ENCODE results near the gene GET3. TPM values are rescaled to one million over a fixed set of nuclear protein-coding genes. Genes with fewer than 3 reads are reported as not detected.

Gene GET3
- total and polyA plus RNA-seq, 2 of the 13 experiments (the other 11 are each of a cell fraction or from before 2014, with no cell fraction given) = 57.7 to 59.4 TPM

DNA sequence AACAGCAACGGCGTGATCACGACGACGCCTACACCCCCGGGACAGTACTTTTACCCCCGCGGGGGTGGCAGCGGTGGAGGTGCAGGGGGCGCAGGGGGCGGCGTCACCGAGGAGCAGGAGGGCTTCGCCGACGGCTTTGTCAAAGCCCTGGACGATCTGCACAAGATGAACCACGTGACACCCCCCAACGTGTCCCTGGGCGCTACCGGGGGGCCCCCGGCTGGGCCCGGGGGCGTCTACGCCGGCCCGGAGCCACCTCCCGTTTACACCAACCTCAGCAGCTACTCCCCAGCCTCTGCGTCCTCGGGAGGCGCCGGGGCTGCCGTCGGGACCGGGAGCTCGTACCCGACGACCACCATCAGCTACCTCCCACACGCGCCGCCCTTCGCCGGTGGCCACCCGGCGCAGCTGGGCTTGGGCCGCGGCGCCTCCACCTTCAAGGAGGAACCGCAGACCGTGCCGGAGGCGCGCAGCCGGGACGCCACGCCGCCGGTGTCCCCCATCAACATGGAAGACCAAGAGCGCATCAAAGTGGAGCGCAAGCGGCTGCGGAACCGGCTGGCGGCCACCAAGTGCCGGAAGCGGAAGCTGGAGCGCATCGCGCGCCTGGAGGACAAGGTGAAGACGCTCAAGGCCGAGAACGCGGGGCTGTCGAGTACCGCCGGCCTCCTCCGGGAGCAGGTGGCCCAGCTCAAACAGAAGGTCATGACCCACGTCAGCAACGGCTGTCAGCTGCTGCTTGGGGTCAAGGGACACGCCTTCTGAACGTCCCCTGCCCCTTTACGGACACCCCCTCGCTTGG is 55.0 kb downstream of the GET3 start (continued):
- TF ChIP-seq, protein P1, sequence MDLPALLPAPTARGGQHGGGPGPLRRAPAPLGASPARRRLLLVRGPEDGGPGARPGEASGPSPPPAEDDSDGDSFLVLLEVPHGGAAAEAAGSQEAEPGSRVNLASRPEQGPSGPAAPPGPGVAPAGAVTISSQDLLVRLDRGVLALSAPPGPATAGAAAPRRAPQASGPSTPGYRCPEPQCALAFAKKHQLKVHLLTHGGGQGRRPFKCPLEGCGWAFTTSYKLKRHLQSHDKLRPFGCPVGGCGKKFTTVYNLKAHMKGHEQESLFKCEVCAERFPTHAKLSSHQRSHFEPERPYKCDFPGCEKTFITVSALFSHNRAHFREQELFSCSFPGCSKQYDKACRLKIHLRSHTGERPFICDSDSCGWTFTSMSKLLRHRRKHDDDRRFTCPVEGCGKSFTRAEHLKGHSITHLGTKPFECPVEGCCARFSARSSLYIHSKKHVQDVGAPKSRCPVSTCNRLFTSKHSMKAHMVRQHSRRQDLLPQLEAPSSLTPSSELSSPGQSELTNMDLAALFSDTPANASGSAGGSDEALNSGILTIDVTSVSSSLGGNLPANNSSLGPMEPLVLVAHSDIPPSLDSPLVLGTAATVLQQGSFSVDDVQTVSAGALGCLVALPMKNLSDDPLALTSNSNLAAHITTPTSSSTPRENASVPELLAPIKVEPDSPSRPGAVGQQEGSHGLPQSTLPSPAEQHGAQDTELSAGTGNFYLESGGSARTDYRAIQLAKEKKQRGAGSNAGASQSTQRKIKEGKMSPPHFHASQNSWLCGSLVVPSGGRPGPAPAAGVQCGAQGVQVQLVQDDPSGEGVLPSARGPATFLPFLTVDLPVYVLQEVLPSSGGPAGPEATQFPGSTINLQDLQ (CRISPR knock-in tag; IDR thresholded peaks at IDR 0.05) = no peak
- TF ChIP-seq IRF2 (CRISPR knock-in tag; IDR thresholded peaks at IDR 0.05) (no peak), MAFF (IDR thresholded peaks at IDR 0.05; ENCODE audit: low read depth, low read length) (no peak), SAFB2 (CRISPR knock-in tag; IDR thresholded peaks at IDR 0.05; ENCODE audit: borderline replicate concordance, low read depth) (peak; percentile 37; the same call in 1 of the 2 replicates), NR2C2 (CRISPR knock-in tag; IDR thresholded peaks at IDR 0.05; ENCODE audit: borderline replicate concordance) (peak; percentile 91), POLR2A (IDR thresholded peaks at IDR 0.05; ENCODE audit: insufficient read depth in 1 of 2, low read depth in 2 of 2, low read length in 2 of 2) (peak; percentile 33 to 51; a peak in 2 of 4 replicates), ZNF749 (CRISPR knock-in tag; IDR thresholded peaks at IDR 0.05; ENCODE audit: borderline replicate concordance) (peak; percentile 69), ZNF761 (CRISPR knock-in tag; conservative IDR thresholded peaks at IDR 0.05) (no peak), PHF8 (CRISPR knock-in tag; IDR thresholded peaks at IDR 0.05) (peak; percentile 63), JARID2 (CRISPR knock-in tag; IDR thresholded peaks at IDR 0.05; ENCODE audit: insufficient replicate concordance) (no peak), MYNN (CRISPR knock-in tag; IDR thresholded peaks at IDR 0.05; ENCODE audit: low read depth) (no peak), ARHGAP35 (CRISPR knock-in tag; IDR thresholded peaks at IDR 0.05; ENCODE audit: borderline replicate concordance) (peak; percentile 36; the same call in 1 of the 2 replicates), TEAD3 (CRISPR knock-in tag; optimal IDR thresholded peaks at IDR 0.05; ENCODE audit: borderline replicate concordance) (peak; percentile 22), SPEN (CRISPR knock-in tag; IDR thresholded peaks at IDR 0.05; ENCODE audit: low read depth) (peak; percentile 69), FLYWCH1 (CRISPR knock-in tag; IDR thresholded peaks at IDR 0.05) (0 out of 2 replicates have a peak, but pooled peaks have one; percentile 49), AKAP8 (CRISPR knock-in tag; IDR thresholded peaks at IDR 0.05) (0 out of 2 replicates have a peak, but pooled peaks have one; percentile 70), ZSCAN12 (CRISPR knock-in tag; IDR thresholded peaks at IDR 0.05) (no peak), EEA1 (CRISPR knock-in tag; IDR thresholded peaks at IDR 0.05; ENCODE audit: borderline replicate concordance) (peak; percentile 57), FOXO1 (CRISPR knock-in tag; IDR thresholded peaks at IDR 0.05) (0 out of 2 replicates have a peak, but pooled peaks have one; percentile 29), SAP130 (CRISPR knock-in tag; IDR thresholded peaks at IDR 0.05; ENCODE audit: low read depth) (peak; percentile 91), ZNF383 (CRISPR knock-in tag; IDR thresholded peaks at IDR 0.05; ENCODE audit: borderline replicate concordance) (no peak), HDAC1 (CRISPR knock-in tag; IDR thresholded peaks at IDR 0.05) (peak; percentile 81; the same call in 1 of the 2 replicates)
- TF ChIP-seq, protein P2, sequence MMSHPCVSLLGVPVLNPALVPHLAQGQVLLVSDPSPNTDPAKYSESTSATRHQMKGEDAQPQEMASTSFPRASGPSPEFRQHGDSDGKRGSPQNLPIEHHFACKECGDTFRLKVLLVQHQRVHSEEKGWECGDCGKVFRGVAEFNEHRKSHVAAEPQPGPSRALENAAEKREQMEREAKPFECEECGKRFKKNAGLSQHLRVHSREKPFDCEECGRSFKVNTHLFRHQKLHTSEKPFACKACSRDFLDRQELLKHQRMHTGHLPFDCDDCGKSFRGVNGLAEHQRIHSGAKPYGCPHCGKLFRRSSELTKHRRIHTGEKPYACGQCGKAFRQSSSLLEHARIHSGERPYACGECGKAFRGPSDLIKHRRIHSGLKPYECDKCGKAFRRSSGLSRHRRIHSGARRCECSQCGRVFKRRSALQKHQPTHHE (CRISPR knock-in tag; IDR thresholded peaks at IDR 0.05; ENCODE audit: borderline replicate concordance) = no peak
- TF ChIP-seq, protein P3, sequence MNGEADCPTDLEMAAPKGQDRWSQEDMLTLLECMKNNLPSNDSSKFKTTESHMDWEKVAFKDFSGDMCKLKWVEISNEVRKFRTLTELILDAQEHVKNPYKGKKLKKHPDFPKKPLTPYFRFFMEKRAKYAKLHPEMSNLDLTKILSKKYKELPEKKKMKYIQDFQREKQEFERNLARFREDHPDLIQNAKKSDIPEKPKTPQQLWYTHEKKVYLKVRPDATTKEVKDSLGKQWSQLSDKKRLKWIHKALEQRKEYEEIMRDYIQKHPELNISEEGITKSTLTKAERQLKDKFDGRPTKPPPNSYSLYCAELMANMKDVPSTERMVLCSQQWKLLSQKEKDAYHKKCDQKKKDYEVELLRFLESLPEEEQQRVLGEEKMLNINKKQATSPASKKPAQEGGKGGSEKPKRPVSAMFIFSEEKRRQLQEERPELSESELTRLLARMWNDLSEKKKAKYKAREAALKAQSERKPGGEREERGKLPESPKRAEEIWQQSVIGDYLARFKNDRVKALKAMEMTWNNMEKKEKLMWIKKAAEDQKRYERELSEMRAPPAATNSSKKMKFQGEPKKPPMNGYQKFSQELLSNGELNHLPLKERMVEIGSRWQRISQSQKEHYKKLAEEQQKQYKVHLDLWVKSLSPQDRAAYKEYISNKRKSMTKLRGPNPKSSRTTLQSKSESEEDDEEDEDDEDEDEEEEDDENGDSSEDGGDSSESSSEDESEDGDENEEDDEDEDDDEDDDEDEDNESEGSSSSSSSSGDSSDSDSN (CRISPR knock-in tag; IDR thresholded peaks at IDR 0.05) = peak; percentile 35; the same call in 1 of the 2 replicates

All from HepG2 (cell line).